ENCODE measurements around the gene PLA2G12B. TPM values are rescaled to one million over a fixed set of nuclear protein-coding genes. Genes with fewer than 3 reads are reported as not detected.

PLA2G12B gene
- polyA plus RNA-seq, 1 experiment: not detected

DNA sequence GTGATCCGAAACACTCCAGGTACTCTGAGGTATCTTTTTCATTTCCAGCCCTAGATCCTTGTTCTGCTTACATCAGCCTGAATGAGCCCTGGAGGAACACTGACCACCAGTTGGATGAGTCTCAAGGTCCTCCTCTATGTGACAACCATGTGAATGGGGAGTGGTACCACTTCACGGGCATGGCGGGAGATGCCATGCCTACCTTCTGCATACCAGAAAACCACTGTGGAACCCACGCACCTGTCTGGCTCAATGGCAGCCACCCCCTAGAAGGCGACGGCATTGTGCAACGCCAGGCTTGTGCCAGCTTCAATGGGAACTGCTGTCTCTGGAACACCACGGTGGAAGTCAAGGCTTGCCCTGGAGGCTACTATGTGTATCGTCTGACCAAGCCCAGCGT lies 56.0 kb downstream of the PLA2G12B start:
- CTCF ChIA-PET: no interaction called here
- POLR2A ChIA-PET: no interaction called here
- peaks cover 2% of the 10 kb centered on the region; the same call in 1 of the 2 replicates for H3K27me3 ChIP-seq (ENCODE audit: control insufficient read depth, insufficient read depth, low read length)
- DNase-seq (ENCODE audit: low read depth): no peak
- no peak for TF ChIP-seq CTCF (IDR thresholded peaks at IDR 0.05; ENCODE audit: insufficient read depth, low read depth, low read length)
- H3K36me3 ChIP-seq (ENCODE audit: control insufficient read depth, insufficient read depth, low read length): no peaks in the 10 kb centered on the region
- no peak overlapping the region for H3K4me3 ChIP-seq (ENCODE audit: low read depth, low read length)

- TF ChIP-seq CTCF (IDR thresholded peaks at IDR 0.05; ENCODE audit: insufficient read depth, low read depth, low read length): no peak
Observed at GRCh38 chr10:72895236-72895850, 59.3 kb downstream of the PLA2G12B start.

DNA sequence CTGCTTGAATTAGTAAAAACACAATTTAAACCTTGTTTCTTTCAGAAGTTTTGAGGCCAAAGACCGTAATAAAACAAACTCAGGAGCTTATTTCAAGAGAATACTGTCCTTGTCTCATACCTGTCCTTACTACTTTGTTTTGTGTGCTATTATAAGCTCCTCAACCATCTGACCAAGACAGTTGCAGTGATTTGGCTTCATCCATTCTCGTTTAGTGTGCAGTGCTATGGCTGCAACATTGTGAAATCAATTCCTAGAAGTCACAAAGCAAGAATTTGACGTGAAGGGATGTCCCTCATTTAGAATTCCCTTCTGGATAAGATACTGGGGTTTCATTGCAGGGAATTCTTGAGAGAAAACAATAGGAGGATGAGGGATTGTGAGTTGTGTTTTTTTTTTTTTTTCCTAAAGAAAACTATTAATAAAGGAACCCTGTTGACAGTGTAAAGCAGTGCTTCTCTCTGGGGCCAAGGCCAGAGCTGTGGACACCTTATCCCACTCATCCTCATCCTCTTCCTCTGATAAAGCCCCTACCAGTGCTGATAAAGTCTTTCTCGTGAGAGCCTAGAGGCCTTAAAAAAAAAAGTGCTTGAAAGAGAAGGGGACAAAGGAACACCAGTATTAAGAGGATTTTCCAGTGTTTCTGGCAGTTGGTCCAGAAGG lies 61.3 kb downstream of the PLA2G12B start, which contains the start of gene OIT3:
Gene OIT3, plus strand, starts transcription at position 604 of the 663 bp plus-strand sequence. CDS start 60 bp downstream, outside the sequence.
- POLR2A ChIA-PET: interaction anchor here (0.5 kb wide), 1 partner anchor 307 kb away, joined by 6 read pairs; no protein-coding TSS in a partner anchor
- TF ChIP-seq CTCF (IDR thresholded peaks at IDR 0.05; ENCODE audit: insufficient read depth, low read depth, low read length): no peak
- Histone ChIP-seq H3K4me3 (ENCODE audit: low read depth, low read length) (no peak within 1 kb of the TSS), H3K36me3 (ENCODE audit: control insufficient read depth, insufficient read depth, low read length) (no peaks in the 10 kb centered on the region), H3K27me3 (ENCODE audit: control insufficient read depth, insufficient read depth, low read length) (peaks cover 2% of the 10 kb centered on the region; the same call in 1 of the 2 replicates)
- no peak for DNase-seq (ENCODE audit: low read depth)
- CTCF ChIA-PET: interaction anchor here (1.1 kb wide), 1 partner anchor 518 kb away, joined by 3 read pairs; no protein-coding TSS in a partner anchor

More at GRCh38 chr10:72895236-72895850, 59.3 kb downstream of the PLA2G12B start:
- POLR2A ChIA-PET: no interaction called here
- H3K36me3 ChIP-seq (ENCODE audit: control insufficient read depth, insufficient read depth, low read length): no peaks in the 10 kb centered on the region
- no peak overlapping the region for H3K4me3 ChIP-seq (ENCODE audit: low read depth, low read length)
- H3K27me3 ChIP-seq (ENCODE audit: control insufficient read depth, insufficient read depth, low read length): peaks cover 2% of the 10 kb centered on the region; the same call in 1 of the 2 replicates
- no peak for DNase-seq (ENCODE audit: low read depth)
- CTCF ChIA-PET: interaction anchor here (0.9 kb wide), 1 partner anchor 19 kb away, joined by 4 read pairs; no protein-coding TSS in a partner anchor

DNA sequence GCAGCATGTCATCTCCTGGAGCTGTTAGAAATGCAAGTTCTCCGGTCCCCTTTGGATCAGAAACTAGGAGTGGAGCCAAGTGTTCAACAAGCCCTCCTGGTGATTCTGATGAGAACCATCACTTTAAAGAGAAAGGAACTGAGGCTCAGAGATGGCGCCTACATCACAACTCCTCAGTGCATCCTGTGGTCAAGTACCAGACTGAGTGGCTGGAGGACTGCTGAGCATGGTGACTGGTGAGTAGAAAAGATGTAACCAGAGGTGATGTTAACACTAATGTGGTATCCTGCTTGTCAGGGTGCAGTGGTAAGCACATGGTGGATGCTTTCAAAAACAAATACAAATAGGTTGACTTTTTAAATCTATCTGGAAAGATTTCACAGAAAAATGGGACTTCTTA lies 64.5 kb downstream of the PLA2G12B start:
- POLR2A ChIA-PET: no interaction called here
- Histone ChIP-seq H3K27me3 (ENCODE audit: control insufficient read depth, insufficient read depth, low read length) (peaks cover 2% of the 10 kb centered on the region; the same call in 1 of the 2 replicates), H3K36me3 (ENCODE audit: control insufficient read depth, insufficient read depth, low read length) (no peaks in the 10 kb centered on the region), H3K4me3 (ENCODE audit: low read depth, low read length) (no peak overlapping the region)
- TF ChIP-seq CTCF (IDR thresholded peaks at IDR 0.05; ENCODE audit: insufficient read depth, low read depth, low read length): no peak
- DNase-seq (ENCODE audit: low read depth): no peak
- CTCF ChIA-PET: no interaction called here

DNA sequence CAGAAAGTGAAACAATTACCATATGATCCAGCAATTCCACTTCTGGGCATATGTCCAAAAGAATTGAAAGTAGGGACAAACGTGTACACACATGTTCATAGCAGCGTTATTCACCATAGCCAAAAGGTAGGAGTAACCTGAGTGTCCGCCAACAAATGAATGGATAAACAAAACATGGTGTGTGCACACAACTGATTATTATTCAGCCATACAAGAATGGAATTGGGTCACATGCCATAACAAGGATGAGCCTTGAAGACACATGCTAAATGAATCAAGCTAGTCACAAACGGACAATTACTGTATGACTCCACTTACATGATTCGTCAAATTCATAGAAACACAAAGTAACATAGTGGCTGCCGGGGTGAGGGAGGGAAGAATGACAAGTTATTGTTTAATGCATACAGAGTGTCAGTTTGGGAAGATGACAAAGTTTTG lies 65.2 kb downstream of the PLA2G12B start:
- H3K4me3 ChIP-seq (ENCODE audit: low read depth, low read length): no peak overlapping the region

More for the DNA sequence above, 65.2 kb downstream of the PLA2G12B start:
- DNase-seq (ENCODE audit: low read depth): no peak
- Histone ChIP-seq H3K27me3 (ENCODE audit: control insufficient read depth, insufficient read depth, low read length) (no peaks in the 10 kb centered on the region), H3K36me3 (ENCODE audit: control insufficient read depth, insufficient read depth, low read length) (no peaks in the 10 kb centered on the region)
- CTCF ChIA-PET: no interaction called here
- TF ChIP-seq CTCF (IDR thresholded peaks at IDR 0.05; ENCODE audit: insufficient read depth, low read depth, low read length): no peak
- POLR2A ChIA-PET: no interaction called here

All from BJ (cell line).